ENCODE measurements around the gene CCL4.
"Not testable (repeated sequence)": the region's sequence is repeated elsewhere in the genome, so short reads cannot be mapped to it uniquely, and the experiment has no call there.

CCL4 gene

DNA sequence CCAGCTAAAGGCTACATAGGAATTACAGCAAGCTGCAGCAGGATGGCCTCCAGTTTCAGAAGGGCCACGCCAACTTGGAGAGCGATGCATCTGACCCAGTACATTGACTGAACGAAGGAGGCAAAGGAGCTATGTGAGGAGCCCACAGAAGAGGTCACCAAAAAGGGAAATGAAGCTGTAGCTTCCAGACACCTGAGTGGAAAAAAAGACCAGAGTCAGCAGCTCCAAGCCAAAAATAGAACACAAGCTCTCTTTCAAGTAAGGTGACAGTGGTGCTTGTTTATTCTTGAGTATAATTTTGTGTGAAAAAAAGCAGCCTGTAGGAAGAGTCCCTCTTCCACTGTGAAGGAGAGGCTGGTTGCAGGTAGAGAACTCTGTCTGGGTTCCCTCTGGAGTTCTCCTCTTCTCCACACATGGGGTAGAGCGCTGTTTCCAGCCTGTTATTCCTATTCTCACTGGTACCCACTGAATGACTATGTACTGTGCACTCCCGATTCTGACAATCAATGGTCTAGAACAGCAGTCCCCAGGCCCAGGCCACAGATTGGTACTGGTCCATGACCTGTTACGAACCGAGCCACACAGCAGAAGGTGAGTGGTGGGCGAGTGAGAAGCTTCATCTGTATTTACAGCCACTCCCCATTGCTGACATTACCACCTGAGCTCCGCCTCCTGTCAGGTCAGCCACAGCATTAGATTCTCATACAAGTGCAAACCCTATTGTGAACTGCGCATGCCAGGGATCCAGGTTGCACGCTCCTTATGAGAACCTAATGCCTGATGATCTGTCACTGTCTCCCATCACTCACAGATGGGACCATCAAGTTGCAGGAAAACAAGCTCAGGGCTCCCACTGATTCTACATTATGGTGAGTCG is 15.1 kb downstream of the CCL4 start:
- no peak for DNase-seq

DNA sequence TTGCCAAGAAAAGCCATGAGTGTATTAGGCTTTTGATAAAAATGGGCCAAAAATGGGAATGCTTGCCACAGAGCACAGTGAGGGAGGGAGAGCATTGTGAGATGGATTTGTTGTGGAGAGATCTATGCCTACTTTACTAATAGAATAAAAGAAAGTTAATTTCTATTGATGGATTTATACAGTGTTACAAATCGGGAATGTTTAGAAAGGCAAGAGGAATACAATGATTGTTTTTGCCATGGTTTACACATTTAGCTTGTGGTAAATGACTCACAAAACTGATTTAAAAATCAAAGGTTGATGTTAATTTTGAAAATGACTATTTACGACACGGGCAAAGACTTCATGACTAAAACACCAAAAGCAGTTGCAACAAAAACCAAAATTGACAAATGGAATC is 16.6 kb downstream of the CCL4 start:
- DNase-seq: no peak

DNA sequence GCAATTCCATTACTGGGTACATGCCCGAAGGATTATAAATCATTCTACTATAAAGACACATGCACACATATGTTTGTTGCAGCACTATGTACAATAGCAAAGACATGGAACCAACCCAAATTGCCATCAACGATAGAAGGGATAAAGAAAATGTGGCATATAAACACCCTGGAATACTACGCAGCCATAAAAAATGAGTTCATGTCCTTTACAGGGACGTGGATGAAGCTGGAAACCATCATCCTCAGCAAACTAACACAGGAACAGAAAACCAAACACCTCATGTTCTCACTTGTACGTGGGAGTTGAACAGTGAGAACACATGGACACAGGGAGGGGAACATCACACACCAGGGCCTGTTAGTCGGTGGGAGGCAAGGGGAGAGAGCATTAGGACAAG is 17.5 kb downstream of the CCL4 start:
- DNase-seq: not testable (repeated sequence)

DNA sequence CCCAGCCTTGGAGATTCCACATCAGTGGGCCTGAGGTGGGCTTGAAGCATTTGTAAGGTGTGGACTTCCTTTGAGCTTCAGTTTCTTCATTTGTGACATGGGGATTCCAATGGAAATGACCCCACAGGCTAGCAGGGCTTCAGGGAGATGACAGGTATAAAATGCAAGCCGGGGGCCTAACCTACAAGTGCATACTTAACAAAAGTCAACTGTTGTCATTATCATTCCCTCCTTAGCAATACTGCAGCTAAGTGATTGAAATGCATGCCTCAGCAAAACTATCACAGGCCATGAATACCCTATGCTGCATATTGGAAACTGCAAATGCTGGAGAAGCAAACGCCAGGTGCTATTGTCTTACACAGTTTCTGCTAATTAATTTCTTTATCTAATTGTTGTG is 19.8 kb downstream of the CCL4 start:
- DNase-seq: no peak

DNA sequence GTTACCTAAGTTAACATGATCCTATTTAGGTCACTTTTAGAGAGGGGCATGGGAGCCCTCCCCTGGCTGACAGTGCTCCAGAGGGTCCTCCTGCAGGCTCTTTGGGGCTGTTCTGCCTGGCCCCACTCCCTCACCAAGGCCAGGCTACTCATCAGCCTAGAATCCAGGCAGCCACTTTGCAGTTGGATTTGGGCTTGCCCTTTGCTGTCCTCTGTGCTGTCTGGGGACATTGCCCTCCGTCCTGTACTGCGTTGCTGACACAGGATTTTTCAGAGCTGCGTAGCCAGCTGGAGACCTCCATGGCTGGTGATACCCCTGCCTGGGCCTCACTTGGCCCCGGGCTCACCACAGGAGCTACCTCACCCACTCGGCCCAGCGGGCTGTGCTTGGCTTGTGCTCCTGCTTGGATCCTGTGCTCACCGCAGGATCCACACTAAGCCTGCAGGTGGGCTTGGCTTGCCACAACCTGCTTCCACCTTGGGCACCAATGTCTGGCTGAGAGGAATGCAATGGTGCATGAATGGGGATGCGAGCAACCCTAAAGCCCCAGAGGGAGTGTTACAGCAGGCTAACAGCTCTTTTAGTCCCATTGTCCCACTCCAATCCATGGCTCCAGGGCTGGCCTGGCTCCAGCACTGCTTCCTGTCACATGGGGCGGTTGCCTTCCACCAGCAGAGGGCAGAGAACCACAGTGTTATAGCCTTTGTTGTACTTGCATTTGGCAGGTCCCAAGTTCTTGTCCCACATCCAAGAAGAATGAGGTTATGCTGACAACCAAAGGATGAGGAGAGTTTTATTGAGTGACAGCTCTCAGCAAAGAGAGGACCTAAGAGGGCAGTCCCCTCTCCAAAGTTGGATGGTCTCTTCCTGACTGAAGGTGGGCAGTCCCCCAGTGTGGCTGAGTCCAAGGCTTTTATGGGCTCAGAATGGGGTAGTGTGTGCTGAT is 21.5 kb downstream of the CCL4 start:
- DNase-seq: no peak

DNA sequence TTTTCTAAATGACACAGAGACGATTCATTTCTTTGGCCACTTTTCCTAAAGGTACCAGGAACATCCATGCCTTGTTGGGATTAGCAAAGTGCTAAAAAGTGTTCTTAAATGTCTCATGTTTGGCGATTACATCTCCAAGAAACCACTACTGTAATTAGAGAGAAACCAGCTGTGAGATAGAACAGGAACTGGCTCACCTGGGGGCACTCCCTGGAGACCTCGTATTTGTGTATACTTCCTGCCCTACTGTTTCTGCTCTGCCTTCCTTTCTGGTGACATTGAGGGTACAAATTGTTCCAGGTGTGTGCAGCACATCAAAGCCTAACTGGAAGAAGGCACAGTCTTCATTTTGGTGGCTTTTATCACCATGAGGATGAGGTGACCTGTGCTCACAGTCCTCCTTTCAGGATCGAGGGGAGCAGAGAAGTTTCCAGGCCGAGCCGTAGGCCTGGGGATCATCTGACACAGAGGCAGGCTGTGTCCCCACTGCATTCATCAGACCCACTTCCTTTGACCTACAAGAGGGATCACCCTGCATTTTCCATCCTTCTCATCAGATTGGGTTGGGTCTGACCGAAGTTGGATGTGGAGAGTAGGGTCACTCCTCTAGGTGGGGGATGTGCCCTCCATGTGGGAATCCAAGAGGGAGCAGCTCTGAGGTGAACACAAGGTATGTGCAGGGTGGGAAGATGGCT is 23.7 kb downstream of the CCL4 start:
- DNase-seq: no peak

DNA sequence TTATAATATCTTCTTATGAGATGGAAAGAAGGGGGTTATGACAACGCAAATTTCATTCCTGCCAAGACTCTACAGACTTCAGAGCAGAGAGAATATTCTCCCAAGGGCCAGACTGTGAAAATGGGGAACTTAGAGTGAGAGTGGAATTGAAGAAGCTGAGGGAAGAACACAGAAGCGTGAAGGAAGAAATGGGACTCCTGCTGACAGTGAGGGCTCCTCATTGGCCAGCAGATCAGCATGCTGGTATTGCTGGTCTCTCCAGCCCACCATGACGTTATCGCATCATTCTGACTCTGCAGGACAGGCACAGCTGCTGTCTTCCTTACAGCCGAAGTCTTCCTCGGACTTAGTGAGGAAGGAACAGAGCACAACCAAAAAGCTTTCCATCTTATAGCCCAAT is 24.3 kb downstream of the CCL4 start:
- no peak for DNase-seq

DNA sequence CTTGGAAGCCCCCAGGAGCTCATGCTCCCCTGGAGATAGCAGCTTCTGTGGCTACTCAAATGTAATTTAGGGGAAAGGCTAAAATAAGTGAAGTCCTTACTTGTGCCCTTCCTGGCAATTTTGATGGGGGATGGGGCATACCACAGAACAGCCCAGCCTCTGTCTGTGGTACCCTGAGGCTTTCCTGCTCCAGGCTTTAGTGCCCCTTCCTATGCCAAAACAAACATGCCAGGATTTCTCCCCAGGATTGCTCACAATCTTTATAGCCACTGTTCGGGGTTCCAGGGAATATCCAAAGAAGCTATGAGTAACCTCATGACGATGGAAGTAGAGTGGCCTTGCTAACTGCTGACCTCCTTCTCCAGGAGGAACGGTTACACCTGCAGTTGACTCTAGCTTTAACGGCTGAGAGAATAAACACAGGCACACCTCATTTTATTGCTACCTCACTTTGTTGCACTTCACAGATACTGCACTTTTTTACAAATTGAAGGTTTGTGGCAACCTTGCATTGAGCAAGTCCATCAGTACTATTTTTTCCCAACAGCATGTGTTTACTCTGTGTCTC is 24.9 kb downstream of the CCL4 start:
- DNase-seq: no peak

DNA sequence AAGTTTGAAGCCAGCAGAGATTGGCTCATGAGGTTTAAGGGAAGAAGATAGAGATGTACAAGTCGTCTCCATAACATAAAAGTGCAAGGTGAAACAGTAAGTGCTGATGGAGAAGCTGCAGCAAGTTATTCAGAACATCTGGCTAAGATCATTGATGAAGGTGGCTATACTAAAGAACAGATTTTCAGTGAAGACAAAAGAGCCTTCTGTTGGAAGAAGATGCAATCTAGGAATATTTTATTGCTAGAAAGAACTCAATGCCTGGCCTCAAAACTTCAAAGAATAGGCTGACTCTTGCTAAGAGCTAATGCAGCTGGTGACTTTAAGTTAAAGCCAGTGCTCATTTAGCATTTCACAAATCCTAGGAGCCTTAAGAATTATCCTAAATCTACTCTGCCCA is 26.0 kb downstream of the CCL4 start:
- no peak for DNase-seq

DNA sequence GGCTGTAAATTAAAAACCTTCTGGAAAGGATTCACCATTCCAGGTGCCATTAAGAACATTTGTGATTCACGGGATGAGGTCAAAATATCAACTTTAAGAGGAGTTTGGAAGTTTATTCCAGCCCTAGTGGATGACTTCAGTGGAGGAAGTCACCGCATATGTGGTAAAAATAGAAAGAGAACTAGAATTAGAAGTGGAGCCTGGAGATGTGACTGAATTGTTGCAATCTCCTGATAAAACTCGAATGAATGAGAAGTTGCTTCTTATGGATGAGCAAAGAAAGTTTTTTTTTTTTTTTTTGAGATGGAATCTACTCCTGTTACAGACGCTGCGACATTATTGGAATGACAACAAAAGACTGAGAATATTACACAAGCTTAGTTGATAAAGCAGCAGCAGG is 26.7 kb downstream of the CCL4 start:
- DNase-seq: no peak

DNA sequence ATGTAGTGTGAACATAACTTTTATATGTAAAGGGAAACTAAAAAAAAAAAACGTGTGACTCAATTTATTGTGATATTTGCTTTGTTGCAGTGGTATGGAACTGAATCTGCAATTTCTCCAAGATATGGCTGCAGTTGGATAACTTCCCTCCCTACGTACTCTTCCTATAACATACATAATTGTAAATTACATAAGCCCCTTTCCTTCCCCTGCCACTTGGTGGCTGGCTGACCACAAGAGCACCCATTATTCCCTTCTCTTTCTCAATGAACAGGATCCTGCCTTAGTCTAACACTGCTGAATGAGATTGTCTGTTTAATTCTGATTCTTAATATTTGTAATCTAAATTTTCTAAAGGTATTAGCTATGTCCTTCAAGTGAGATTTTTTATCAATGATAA is 27.8 kb downstream of the CCL4 start:
- DNase-seq: no peak

DNA sequence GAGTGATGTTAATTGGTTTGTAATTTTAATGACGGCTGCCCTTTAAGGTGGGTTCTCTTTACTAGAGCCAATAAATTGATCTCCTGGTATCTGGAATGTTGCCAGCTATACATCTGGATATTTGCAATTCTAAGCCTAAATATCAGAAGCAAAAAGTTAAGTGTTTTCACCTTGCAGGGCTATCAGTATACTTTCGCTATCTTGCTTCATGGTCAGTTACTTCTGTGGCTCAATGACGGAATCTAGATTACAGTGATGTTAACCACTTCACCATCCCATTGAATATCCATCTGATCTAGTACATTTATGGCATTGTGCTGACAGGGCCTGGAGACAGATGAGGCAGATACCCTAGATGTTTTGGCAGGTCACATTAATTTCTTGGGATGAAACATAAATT is 28.3 kb downstream of the CCL4 start:
- DNase-seq: no peak

DNA sequence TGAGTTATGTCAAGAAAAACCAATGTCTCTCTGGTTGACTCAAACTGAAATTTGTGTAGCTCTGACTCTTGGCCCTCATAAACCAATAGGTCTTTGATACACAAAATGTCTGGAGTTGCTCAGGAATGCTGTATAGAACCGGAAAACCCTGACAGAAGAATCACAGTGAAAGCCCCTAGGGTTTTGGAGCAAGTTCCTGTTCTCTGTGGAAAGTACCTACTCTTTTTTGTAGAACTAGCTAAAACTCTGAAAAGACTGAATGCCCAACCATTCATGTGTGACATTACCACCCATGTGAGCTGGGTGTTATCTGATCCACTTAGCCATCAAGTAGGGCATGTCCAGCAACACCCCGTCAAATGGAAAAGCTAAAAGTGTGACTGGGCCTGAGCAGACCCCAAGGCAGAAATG is 28.8 kb downstream of the CCL4 start:
- no peak for DNase-seq

DNA sequence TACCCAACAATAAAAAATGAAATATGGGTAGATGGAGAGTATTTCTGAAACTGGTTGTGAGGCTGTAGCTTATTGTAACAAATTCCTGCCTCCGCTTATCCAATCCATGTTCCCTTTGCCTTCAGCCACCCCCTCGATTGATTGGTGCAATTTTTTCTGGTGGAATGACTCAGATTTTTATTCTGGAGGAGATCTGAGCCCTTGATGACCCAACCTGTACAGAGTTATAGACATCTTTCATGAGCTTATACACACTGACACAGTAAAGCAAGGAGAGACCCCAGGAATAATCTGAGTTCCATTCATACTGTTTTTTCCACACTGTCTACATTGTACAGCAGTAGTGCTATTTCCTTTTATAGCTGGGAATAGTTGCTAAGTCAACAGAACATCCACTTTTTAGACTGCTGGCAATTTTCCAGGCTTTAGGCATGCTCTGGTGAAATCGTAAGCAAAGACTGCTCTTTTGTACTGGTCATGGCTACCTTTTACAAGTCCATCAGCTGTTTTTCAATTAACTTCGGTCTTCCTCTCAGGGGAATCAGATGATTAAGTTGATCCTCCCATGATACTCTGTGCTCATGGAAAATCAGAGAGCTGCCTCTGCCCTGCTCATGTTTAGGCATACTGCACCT is 30.1 kb downstream of the CCL4 start:
- DNase-seq: no peak

DNA sequence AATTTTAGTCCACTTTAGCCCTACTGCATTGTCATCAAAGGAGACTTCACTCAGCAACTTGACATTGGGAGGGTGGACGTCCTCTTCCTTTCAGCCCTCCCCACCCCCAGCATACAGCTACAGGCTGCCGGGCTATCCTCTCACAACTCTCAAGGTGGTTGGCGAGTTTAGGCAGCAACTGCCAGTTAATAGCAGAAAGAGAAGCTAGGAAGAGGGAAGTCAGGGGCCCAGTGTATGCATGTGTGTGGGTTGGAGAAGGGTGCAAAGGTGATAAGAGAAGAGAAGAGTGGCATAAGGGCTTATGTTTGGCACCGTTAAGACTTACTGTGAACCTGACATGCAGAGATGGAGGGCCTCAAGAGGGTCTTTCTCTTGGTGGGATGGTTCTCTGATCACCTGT is 31.8 kb downstream of the CCL4 start:
- no peak for DNase-seq

DNA sequence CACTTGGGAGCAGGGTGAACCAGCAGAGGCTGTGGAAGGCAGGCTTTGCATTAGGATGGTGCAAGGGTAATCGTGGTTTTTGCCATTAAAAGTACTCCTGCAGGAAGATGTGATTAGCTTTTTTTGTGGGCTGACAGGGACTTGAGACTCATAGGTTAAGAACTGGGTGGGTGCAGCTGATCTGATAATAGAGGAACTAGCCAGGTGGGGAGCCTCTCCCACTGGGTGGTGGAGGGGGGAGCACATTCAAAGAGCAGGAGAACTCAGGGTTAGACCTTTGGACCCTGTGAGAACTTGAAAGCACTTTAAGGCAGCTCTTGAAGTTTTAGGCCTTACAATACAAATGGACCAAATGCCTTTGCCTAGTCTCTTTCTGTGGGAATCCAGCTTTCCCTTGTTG is 32.4 kb downstream of the CCL4 start:
- no peak for DNase-seq

DNA sequence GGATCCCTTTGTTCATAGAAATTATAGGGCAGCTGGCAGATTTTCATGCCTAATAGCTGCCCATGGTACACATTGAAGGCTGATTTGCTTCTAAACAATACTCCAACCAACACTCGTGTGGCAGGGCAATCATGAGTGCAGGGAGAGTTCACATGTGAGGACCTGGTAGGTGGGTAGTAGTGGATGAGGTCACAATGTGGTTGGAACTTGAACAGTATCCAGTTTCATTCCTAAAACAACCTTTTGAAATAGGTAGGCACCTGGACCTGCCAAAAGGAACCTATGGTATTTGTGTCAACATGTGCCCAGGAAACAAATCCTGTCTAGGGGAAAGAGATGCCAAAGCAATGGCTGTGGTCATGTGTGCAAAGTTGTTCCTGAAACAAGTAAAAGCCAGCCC is 32.8 kb downstream of the CCL4 start:
- DNase-seq: no peak

DNA sequence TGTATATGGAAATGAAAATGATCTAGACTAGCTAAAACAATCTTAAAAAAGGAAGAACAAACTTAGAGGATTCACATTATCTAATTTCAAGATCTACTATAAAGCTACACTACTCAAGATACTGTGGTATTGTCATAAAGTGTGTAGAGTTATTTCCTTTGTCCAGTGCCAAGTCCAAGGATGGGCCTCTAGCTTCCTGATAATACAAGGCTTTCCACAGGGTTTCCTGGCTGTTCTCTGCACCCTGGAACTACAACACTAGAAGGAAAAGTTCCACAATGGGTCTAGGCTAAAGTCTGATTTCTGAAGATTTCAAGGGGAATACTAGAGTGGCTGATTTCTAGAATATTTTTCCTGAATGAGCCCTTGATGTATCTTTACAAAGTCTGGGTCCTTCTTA is 38.6 kb downstream of the CCL4 start:
- no peak for DNase-seq

DNA sequence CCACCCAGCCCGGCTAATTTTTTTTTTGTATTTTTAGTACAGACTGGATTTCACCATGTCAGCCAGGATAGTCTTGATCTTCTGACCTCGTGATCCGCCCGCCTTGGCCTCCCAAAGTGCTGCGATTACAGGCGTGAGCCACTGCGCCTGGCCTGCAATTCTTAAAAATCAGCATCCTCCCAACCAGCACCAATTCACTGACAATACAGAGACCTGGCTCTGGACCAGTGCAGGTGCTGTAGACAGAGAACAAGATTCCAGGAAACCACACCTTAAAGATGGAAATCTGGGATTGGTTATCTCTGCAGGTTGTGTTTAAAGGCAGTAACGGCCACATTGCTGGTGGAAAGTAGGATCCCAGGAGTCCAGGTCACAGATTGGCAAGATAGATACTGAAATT is 39.2 kb downstream of the CCL4 start:
- no peak for DNase-seq

DNA sequence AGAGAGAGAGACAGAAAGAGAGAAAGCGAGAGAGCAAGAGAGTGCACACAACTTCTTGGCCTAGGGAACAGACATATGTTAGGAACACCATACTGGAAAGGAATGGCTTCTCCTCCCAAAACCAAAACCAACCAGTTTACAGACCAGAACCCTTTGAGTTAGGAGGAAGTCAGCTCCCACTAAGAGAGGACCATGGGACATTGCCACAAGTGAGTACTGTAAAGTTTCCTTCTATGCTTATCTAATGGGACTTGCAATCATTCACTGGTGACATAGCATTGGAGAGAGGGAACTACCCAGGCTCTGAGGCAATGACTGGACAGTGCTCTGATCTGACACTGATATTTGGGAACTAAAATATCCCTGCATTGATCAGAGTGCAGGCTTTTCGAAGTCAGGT is 40.4 kb downstream of the CCL4 start:
- DNase-seq: no peak

DNA sequence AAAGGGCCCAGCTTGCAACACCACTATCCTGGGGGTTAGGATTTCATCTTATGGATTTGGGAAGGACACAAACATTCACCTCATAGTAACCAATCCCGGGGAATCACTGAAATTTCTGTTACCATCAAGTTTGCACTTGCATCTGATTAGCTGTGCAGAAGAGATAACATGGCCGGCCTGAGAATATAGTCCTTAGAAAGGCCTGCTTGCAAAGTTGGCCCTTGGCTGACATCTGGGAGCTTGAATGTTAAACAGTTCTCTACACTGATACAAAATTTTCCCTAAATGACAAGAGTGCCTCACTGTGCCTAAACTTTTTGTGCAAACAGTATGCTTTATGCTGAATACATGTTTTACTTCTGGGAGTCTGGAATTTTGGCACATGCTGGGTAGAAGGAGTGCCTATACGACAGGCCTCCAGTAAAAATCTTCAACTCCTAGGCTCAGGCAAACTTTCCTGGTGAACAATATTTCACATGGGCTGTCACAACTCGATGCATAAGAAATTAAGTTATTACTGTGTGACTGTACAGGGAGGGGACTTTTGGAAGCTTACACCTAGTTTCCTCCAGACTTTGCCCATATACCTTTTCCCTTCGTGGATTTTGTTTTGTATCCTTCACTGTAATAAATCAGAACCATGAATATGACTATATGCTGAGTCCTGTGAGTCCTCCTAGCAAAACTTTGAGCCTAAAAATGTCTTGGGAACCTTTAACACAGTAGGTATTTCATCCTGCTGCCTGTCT is 41.5 kb downstream of the CCL4 start:
- no peak for DNase-seq

DNA sequence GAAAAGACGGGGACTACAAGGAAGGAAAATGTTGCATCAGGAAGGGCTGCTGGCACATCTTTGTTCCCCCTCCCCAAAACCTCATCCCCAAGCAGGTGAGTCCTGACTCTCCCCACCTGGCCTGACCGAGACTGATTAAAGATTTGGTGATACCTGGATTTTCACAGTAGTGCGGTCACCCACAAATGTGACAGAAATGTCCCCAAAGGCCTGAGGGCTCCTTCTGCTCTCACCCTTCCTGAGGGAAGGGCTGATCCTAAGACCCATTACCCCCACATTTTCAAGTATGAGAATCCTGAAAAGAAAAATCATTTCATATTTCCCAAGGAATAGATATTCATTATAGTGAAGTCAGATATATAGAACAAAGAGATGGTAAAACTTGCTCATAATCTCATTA is 44.0 kb downstream of the CCL4 start:
- DNase-seq: no peak
